ENCODE data around the gene ARMC6. TPM values are rescaled to one million over a fixed set of nuclear protein-coding genes. Genes with fewer than 3 reads are reported as not detected.

ARMC6 gene
- polyA plus RNA-seq, 1 experiment: 31.5 TPM

DNA sequence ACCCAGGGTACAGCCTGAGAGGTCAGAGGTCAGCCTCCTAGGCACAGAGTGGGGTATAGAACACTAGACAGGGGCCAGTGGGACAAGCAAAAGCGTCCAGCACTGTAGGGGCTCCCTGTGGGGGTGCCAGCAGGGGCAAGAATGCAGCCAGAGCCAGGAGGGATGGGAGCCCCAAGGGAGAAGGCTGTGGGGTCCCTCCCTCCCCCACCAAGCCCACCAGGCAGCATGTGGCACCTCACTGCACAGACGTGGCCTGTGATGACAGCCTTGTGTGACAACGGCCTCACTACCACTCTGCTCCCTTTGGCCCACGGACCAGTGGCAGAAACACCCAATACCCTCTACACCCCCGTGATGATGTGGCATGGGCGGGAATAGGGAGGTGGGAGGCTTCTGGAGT lies 10.1 kb downstream of the ARMC6 start:
- Histone ChIP-seq H3K4me3 (ENCODE audit: low read depth, low read length) (no peak overlapping the region), H3K27me3 (ENCODE audit: control insufficient read depth, insufficient read depth, low read length) (no peaks in the 10 kb centered on the region), H3K36me3 (ENCODE audit: control insufficient read depth, insufficient read depth, low read length) (peaks cover 9% of the 10 kb centered on the region)
- DNase-seq (ENCODE audit: low read depth): no peak
- CTCF ChIA-PET: interaction anchor here (0.6 kb wide), 1 partner anchor 145 kb away, joined by 3 read pairs; no protein-coding TSS in a partner anchor
- POLR2A ChIA-PET: no interaction called here
- TF ChIP-seq, protein P1, sequence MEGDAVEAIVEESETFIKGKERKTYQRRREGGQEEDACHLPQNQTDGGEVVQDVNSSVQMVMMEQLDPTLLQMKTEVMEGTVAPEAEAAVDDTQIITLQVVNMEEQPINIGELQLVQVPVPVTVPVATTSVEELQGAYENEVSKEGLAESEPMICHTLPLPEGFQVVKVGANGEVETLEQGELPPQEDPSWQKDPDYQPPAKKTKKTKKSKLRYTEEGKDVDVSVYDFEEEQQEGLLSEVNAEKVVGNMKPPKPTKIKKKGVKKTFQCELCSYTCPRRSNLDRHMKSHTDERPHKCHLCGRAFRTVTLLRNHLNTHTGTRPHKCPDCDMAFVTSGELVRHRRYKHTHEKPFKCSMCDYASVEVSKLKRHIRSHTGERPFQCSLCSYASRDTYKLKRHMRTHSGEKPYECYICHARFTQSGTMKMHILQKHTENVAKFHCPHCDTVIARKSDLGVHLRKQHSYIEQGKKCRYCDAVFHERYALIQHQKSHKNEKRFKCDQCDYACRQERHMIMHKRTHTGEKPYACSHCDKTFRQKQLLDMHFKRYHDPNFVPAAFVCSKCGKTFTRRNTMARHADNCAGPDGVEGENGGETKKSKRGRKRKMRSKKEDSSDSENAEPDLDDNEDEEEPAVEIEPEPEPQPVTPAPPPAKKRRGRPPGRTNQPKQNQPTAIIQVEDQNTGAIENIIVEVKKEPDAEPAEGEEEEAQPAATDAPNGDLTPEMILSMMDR (IDR thresholded peaks at IDR 0.05; ENCODE audit: insufficient read depth, low read depth, low read length): no peak

DNA sequence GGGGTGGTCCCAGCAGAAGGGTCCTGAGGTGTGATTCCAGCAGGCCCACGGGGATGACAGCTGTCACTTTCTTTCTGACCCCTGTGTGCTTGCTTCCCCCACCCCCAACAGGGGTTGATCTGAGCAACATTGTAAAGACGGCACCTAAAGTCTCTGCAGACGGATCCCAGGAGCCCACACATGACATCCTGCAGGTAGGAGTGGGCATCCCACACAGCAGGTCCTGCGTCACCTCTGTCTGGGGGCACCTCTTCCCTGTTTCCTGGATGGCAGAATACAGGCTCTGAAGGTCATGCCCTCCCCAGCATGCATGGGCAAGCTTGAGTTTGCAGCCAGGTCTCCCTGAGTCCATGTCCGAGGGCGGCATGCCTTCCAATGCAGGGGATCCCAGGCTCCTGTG lies 10.5 kb downstream of the ARMC6 start:
- TF ChIP-seq, protein P1 (IDR thresholded peaks at IDR 0.05; ENCODE audit: insufficient read depth, low read depth, low read length): no peak
- CTCF ChIA-PET: no interaction called here

DNA sequence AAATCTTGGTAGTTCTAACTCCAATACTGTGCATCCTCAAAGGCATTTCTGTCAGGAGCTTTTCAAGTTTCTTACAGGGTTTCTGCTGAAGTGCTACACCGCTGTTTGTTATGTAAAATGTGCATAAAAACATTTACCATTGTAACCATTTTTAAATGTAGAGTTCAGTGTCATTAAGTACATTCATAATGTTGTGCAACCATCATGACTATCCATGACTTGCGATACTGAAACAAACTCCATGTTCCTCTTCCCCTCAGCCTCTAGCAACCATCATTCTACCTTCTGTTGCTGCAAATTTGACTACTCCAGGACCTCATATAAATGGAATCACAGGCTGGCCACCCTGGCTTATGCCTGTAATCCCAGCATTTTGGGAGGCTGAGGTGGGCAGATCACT lies 16.0 kb downstream of the ARMC6 start:
- ChIA-PET POLR2A (no interaction called here), CTCF (interaction anchor here (0.8 to 1.4 kb wide), 2 partner anchors 12 to 97 kb away, joined by 3 read pairs; no protein-coding TSS in a partner anchor)
- H3K4me3 ChIP-seq (ENCODE audit: low read depth, low read length): no peak overlapping the region
- H3K36me3 ChIP-seq (ENCODE audit: control insufficient read depth, insufficient read depth, low read length): peaks cover 14% of the 10 kb centered on the region
- DNase-seq (ENCODE audit: low read depth): no peak
- TF ChIP-seq, protein P1 (IDR thresholded peaks at IDR 0.05; ENCODE audit: insufficient read depth, low read depth, low read length): no peak
- H3K27me3 ChIP-seq (ENCODE audit: control insufficient read depth, insufficient read depth, low read length): no peaks in the 10 kb centered on the region

More for the DNA sequence above, 10.5 kb downstream of the ARMC6 start:
- Histone ChIP-seq H3K27me3 (ENCODE audit: control insufficient read depth, insufficient read depth, low read length) (no peaks in the 10 kb centered on the region), H3K4me3 (ENCODE audit: low read depth, low read length) (no peak overlapping the region), H3K36me3 (ENCODE audit: control insufficient read depth, insufficient read depth, low read length) (peaks cover 9% of the 10 kb centered on the region)
- POLR2A ChIA-PET: no interaction called here
- DNase-seq (ENCODE audit: low read depth): no peak

DNA sequence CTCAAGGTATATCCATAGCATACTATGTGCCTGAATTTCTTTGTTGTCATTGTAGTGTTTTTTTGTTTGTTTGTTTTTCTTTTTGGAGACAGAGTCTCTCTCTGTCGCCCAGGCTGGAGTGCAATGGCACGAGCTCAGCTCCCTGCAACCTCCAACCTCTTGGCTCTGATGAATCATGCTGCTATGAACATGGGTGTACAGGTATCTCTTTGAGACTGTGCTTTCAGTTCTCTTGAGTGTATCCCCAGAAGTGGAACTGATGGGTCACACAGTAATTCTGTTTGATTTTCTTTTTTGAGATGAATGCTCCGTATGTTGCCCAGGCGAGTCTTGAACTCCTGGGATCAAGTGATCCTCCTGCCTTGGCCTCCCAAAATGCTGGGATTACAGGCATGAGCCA lies 16.7 kb downstream of the ARMC6 start:
- no peak overlapping the region for H3K4me3 ChIP-seq (ENCODE audit: low read depth, low read length)
- no peaks in the 10 kb centered on the region for H3K27me3 ChIP-seq (ENCODE audit: control insufficient read depth, insufficient read depth, low read length)
- DNase-seq (ENCODE audit: low read depth): no peak
- H3K36me3 ChIP-seq (ENCODE audit: control insufficient read depth, insufficient read depth, low read length): peaks cover 19% of the 10 kb centered on the region
- ChIA-PET POLR2A (no interaction called here), CTCF (no interaction called here)
- TF ChIP-seq, protein P1 (IDR thresholded peaks at IDR 0.05; ENCODE audit: insufficient read depth, low read depth, low read length): no peak

DNA sequence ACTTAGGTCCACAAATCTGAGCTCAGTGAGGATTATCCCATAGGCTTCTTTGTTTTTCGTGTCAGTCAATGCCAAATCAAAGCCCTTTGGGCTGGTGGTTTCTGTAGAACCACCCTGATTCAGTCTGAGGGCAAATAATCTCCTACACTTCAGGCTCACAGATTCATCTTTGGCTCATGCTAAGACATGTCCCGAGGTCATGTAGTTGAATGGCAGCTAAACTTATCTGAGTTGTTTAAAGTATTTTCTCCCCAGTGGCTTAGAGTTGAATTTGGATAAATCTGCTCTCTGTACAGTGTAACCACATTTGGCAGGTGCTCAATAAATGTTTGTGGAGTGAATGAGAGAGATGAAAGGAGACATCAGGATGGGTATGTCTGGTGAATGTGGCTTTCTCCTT lies 17.3 kb downstream of the ARMC6 start:
- ChIA-PET CTCF (no interaction called here), POLR2A (no interaction called here)
- TF ChIP-seq, protein P1 (IDR thresholded peaks at IDR 0.05; ENCODE audit: insufficient read depth, low read depth, low read length): no peak
- no peaks in the 10 kb centered on the region for H3K27me3 ChIP-seq (ENCODE audit: control insufficient read depth, insufficient read depth, low read length)
- no peak overlapping the region for H3K4me3 ChIP-seq (ENCODE audit: low read depth, low read length)
- DNase-seq (ENCODE audit: low read depth): no peak
- peaks cover 23% of the 10 kb centered on the region for H3K36me3 ChIP-seq (ENCODE audit: control insufficient read depth, insufficient read depth, low read length)
